ENCODE results near the gene HEMGN. TPM values are rescaled to one million over a fixed set of nuclear protein-coding genes. Genes with fewer than 3 reads are reported as not detected.

Gene HEMGN
- polyA plus RNA-seq, 1 donor from 2014 or later: not detected

GRCh38 chr9:97970165-97970564 is 32.2 kb upstream of the HEMGN start:
- H3K9me3 ChIP-seq (ENCODE audit: low read length): no peaks in the 10 kb centered on the region
- H3F3A ChIP-seq (ENCODE audit: insufficient read depth, low read length, poor library complexity, severe bottlenecking): no peaks in the 10 kb centered on the region
- no peaks in the 10 kb centered on the region for H4K20me1 ChIP-seq (ENCODE audit: insufficient read depth)
- H3K4me2 ChIP-seq (ENCODE audit: low read length): no peak overlapping the region
- H3K4me3 ChIP-seq (ENCODE audit: low read length): no peak overlapping the region
- no peaks in the 10 kb centered on the region for H3K9me2 ChIP-seq (ENCODE audit: insufficient read depth, low read length)
- no peaks in the 10 kb centered on the region for H3K79me2 ChIP-seq (replicated peaks; ENCODE audit: insufficient read depth, low read length)
- no peak overlapping the region for H3K27ac ChIP-seq (ENCODE audit: low read length)
- no peak for TF ChIP-seq SMC3 (conservative IDR thresholded peaks at IDR 0.05; ENCODE audit: poor library complexity)
- TF ChIP-seq EZH2 (IDR thresholded peaks at IDR 0.05; ENCODE audit: borderline replicate concordance, insufficient read depth, low read length, poor library complexity, severe bottlenecking): no peak
- no peak for TF ChIP-seq TAF1 (IDR thresholded peaks at IDR 0.05; ENCODE audit: low read depth)
- H3K27me3 ChIP-seq (ENCODE audit: insufficient read depth, low read depth, low read length): peaks cover 2% of the 10 kb centered on the region
- no peak overlapping the region for H2AFZ ChIP-seq (ENCODE audit: low read depth, low read length)
- H3K36me3 ChIP-seq (ENCODE audit: insufficient read depth, low read length): no peaks in the 10 kb centered on the region
- H3K9ac ChIP-seq (ENCODE audit: low read length): no peak overlapping the region

GRCh38 chr9:97969014-97969413 is 31.0 kb upstream of the HEMGN start:
- Histone ChIP-seq H3K4me3 (ENCODE audit: low read length) (no peak overlapping the region), H3K27me3 (ENCODE audit: insufficient read depth, low read depth, low read length) (peaks cover 2% of the 10 kb centered on the region)

More at GRCh38 chr9:97969014-97969413, 31.0 kb upstream of the HEMGN start:
- Histone ChIP-seq H3K9me3 (ENCODE audit: low read length) (no peaks in the 10 kb centered on the region), H3K36me3 (ENCODE audit: insufficient read depth, low read length) (no peaks in the 10 kb centered on the region), H3K9me2 (ENCODE audit: insufficient read depth, low read length) (no peaks in the 10 kb centered on the region), H3K9ac (ENCODE audit: low read length) (no peak overlapping the region), H4K20me1 (ENCODE audit: insufficient read depth) (no peaks in the 10 kb centered on the region), H3F3A (ENCODE audit: insufficient read depth, low read length, poor library complexity, severe bottlenecking) (no peaks in the 10 kb centered on the region), H3K27ac (ENCODE audit: low read length) (no peak overlapping the region), H3K79me2 (replicated peaks; ENCODE audit: insufficient read depth, low read length) (no peaks in the 10 kb centered on the region), H3K4me2 (ENCODE audit: low read length) (no peak overlapping the region), H2AFZ (ENCODE audit: low read depth, low read length) (no peak overlapping the region)
- TF ChIP-seq SMC3 (conservative IDR thresholded peaks at IDR 0.05; ENCODE audit: poor library complexity) (no peak), TAF1 (IDR thresholded peaks at IDR 0.05; ENCODE audit: low read depth) (no peak), RAD21 (conservative IDR thresholded peaks at IDR 0.05) (no peak), EP300 (conservative IDR thresholded peaks at IDR 0.05; ENCODE audit: poor library complexity, severe bottlenecking) (no peak), MXI1 (conservative IDR thresholded peaks at IDR 0.05; ENCODE audit: poor library complexity, severe bottlenecking) (no peak), POLR2AphosphoS5 (IDR thresholded peaks at IDR 0.05) (no peak), EZH2 (IDR thresholded peaks at IDR 0.05; ENCODE audit: borderline replicate concordance, insufficient read depth, low read length, poor library complexity, severe bottlenecking) (no peak), REST (IDR thresholded peaks at IDR 0.05; ENCODE audit: borderline replicate concordance) (no peak)
- TF ChIP-seq, protein P1, sequence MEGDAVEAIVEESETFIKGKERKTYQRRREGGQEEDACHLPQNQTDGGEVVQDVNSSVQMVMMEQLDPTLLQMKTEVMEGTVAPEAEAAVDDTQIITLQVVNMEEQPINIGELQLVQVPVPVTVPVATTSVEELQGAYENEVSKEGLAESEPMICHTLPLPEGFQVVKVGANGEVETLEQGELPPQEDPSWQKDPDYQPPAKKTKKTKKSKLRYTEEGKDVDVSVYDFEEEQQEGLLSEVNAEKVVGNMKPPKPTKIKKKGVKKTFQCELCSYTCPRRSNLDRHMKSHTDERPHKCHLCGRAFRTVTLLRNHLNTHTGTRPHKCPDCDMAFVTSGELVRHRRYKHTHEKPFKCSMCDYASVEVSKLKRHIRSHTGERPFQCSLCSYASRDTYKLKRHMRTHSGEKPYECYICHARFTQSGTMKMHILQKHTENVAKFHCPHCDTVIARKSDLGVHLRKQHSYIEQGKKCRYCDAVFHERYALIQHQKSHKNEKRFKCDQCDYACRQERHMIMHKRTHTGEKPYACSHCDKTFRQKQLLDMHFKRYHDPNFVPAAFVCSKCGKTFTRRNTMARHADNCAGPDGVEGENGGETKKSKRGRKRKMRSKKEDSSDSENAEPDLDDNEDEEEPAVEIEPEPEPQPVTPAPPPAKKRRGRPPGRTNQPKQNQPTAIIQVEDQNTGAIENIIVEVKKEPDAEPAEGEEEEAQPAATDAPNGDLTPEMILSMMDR (IDR thresholded peaks at IDR 0.05; ENCODE audit: poor library complexity, severe bottlenecking): no peak
